ENCODE measurements around the gene ZNF229. TPM values are rescaled to one million over a fixed set of nuclear protein-coding genes. Genes with fewer than 3 reads are reported as not detected.

Gene ZNF229
- total and polyA plus RNA-seq, 11 donors: 2.5 to 11.1 (median 6.4) TPM

Other genes starting within 250 kb of the ZNF229 start
- 10 to 100 TPM in 6 of 9 donors, 1 to 10 TPM in 3; 4.7 to 20.5 (median 11.0) TPM for gene ZNF227, start 235.9 kb downstream of the ZNF229 start, total RNA-seq
- gene ZNF227, start 235.9 kb downstream of the ZNF229 start, polyA plus RNA-seq: 1 to 10 TPM; 4.4 to 5.9 TPM
- 1 to 10 TPM; 3.6 to 9.6 (median 5.2) TPM for gene ZNF233, start 188.6 kb downstream of the ZNF229 start, total RNA-seq
- 1 to 10 TPM; 1.5 to 3.8 TPM for gene ZNF233, start 188.6 kb downstream of the ZNF229 start, polyA plus RNA-seq
- 1 to 10 TPM; 1.9 to 6.3 (median 4.1) TPM for gene ZNF235, start 143.4 kb downstream of the ZNF229 start, total RNA-seq
- gene ZNF235, start 143.4 kb downstream of the ZNF229 start, polyA plus RNA-seq: 1 to 10 TPM; 1.7 to 3.3 TPM
- gene ZNF112, start 91.8 kb downstream of the ZNF229 start, total RNA-seq: 1 to 10 TPM; 3.1 to 9.0 (median 5.5) TPM
- gene ZNF112, start 91.8 kb downstream of the ZNF229 start, polyA plus RNA-seq: 1 to 10 TPM; 1.7 to 2.2 TPM
- gene ZNF285, start 46.9 kb downstream of the ZNF229 start, total RNA-seq: 1 to 10 TPM; 2.0 to 6.7 (median 3.8) TPM
- 1 to 10 TPM; 2.3 to 3.4 TPM for gene ZNF285, start 46.9 kb downstream of the ZNF229 start, polyA plus RNA-seq
- gene ZNF180, start 52.0 kb upstream of the ZNF229 start, total RNA-seq: 10 to 100 TPM in 1 of 9 donors, 1 to 10 TPM in 8; 3.5 to 14.2 (median 4.5) TPM
- 1 to 10 TPM; 2.0 to 5.0 TPM for gene ZNF180, start 52.0 kb upstream of the ZNF229 start, polyA plus RNA-seq
- gene CEACAM20, start 81.2 kb upstream of the ZNF229 start, total RNA-seq: not detected
- not detected for gene CEACAM20, start 81.2 kb upstream of the ZNF229 start, polyA plus RNA-seq
- gene IGSF23, start 165.1 kb upstream of the ZNF229 start, total RNA-seq: 1 to 10 TPM in 1 of 9 donors, under 1 TPM in 1, not detected in 7; 0.21 to 3.5 TPM
- gene IGSF23, start 165.1 kb upstream of the ZNF229 start, polyA plus RNA-seq: under 1 TPM in 1 of 2 donors, not detected in 1; 0.83 TPM
- 100 to 1,000 TPM in 2 of 9 donors, 10 to 100 TPM in 7; 33.7 to 140 (median 49.1) TPM for gene PVR, start 195.4 kb upstream of the ZNF229 start, total RNA-seq
- 100 to 1,000 TPM in 1 of 2 donors, 10 to 100 TPM in 1; 34.1 to 143 TPM for gene PVR, start 195.4 kb upstream of the ZNF229 start, polyA plus RNA-seq
- gene CEACAM19, start 223.0 kb upstream of the ZNF229 start, total RNA-seq: 1 to 10 TPM; 1.9 to 8.3 (median 5.1) TPM
- gene CEACAM19, start 223.0 kb upstream of the ZNF229 start, polyA plus RNA-seq: 10 to 100 TPM in 1 of 2 donors, 1 to 10 TPM in 1; 5.1 to 12.8 TPM